Peyer's patch (tissue), 4 donors: ENCODE results near the gene ZNF679.

Source experiments
- CTCF ChIP-seq, 6 experiments: fragments of 450-650 bp in 4 of 6; fragments of 200-600 bp in 2 of 6; sonication (generic) in 1 of 6; IDR thresholded peaks; one replicate each; pipeline ENCODE4 v1.5.1; 2017 to 2019; ENCODE audit warnings: antibody characterized with exemption in 6 of 6, mild to moderate bottlenecking in 3 of 6, moderate library complexity in 1 of 6
- POLR2A ChIP-seq, 2 donors: fragments of 450-650 bp; IDR thresholded peaks; one replicate each; pipeline ENCODE4 v1.5.1; 2017; ENCODE audit warnings: antibody characterized with exemption in 2 of 2, mild to moderate bottlenecking in 2 of 2, moderate library complexity in 2 of 2

DNA sequence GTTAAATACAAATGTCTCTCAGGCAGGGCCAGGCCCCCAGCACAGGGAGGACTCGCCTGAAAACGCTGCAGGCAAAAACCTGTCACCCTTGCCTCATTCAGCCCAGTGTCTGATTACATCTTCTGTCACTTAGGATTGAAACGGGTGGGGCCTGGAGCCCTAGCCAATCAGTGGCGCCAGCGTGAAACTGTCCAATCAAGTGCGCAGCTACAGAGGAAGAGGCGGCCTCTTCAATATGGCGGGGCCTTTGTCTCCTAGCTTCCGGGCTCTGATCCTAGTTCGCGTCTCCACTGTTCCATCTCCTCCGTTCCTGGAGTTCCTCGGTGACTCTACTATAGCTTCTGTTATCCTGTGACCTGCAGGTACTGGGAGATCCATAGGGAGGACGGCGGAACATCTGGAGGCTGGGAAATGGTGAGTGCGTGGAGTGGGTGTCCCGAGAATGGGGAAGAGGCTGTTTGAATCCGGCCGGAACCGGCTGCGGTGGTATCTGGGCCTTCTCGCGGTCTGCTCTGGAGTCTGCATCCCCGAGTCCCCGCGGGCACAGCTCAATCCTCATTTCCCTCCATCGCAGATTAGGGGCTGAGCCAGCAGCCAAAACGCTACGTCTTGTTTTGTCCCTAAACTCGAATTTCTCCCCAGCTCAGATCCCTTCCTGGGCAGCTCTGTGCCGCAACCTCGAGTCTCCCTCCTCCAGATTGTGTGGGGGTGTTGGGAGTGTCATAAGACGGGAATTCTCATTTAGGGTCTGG, 85.6 kb downstream of the ZNF679 start, which contains the start of gene ZNF736:
- peak in 1 of 2 donors; percentile 50 for TF ChIP-seq POLR2A (IDR thresholded peaks at IDR 0.05)
- no peak for TF ChIP-seq CTCF (IDR thresholded peaks at IDR 0.05)
